Embryonic facial prominence (tissue), 1 donor: ENCODE measurements around the gene AKT1.

Experiments
- DNase-seq: peaks from one replicate; pipeline ENCODE4 v3.0.0-alpha.2; 2016; ENCODE audit errors: extremely low spot score

AKT1 gene

GRCh38 chr14:104723651-104724406 is 71.7 kb downstream of the AKT1 start, which contains the start of gene ADSS1:
TSS of gene ADSS1 (plus strand) at chr14:104724229. CDS start at chr14:104724271, 42 bp downstream.
- DNase-seq = no peak

- no peak for DNase-seq
Observed at GRCh38 chr14:104722938-104723650, 72.5 kb downstream of the AKT1 start.

DNA sequence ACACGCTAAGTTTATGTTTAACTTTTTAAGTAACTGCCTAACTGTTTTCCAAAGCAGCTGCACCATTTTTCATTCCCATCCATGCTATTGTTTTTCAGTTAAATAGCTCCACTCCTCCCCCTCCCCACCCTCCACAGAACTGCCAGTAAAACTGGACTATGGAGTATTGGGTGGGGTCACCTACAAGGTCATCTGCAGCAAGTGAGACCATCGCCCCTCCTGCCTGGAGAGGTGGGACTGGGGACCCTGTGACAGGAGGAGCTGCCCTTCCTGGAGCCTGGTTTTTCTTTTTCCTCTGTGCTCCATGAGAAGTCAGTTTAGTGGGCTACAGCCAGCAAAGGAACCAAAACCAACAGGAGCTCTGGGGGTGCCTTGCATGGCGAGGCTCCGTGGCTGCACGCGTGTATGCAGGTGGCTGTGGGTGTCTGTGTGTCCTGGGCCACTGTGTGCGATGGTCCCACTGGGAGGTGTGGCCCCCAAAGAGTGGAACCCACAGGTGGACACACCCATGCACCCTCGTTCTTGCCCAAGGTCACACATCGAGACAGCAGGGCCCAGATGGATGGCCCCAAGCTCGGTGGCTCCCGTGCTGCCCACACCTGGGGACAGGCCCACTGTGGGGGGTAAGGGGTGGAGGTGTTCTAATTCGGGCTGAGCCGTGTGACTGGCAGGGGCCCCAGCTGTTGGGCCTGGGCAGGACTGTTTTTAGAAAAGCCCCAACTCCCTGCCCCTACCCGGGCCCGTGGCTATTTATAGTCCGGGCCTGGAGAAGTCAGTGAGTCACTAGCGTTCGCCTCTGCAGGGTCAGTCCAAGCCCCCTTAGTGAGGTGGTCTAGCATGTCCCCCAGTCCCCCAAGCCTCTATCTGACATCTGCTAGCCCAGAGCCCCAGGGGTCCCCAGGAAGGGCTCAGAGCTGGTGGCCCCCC is 73.8 kb downstream of the AKT1 start:
- no peak for DNase-seq
